ENCODE results near the gene PKP1.
"Not testable (repeated sequence)": the region's sequence is repeated elsewhere in the genome, so short reads cannot be mapped to it uniquely, and the experiment has no call there.

PKP1 gene

DNA sequence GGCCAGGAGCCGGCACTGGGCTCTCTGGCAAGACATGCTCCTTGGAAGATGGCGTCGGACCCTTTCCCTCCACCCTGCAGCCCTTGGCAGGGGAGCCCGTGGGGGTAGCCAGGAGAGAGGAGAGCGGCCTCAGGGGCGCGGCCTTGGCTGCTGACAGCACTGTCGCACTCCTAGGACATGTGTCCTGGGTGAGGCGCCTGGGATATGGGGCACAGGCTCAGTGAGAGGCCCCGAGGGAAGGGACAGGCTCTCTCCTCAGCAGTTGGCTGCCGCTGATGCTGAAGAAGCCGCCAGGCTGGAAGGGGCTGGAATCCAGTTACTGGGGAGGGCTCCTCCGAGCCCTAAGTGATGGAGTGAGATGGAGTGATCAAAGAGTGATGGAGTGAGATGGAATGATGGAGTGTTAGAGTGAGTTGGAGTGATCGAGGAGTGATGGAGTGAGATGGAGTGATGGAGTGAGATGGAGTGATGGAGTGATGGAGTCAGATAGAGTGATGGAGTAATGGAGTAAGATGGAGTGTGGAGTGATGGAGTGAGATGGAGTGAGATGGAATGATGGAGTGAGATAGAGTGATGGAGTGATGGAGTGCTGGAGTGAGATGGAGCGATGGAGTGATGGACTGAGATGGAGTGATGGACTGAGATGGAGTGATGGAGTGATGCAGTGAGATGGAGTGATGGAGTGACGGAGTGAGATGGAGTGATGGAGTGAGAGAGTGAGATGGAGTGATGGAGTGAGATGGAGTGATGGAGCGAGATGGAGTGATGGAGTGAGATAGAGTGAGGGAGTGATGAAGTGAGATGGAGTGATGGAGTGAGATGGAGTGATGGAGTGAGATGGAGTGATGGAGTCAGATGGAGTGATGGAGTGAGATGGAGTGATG is 27.6 kb upstream of the PKP1 start:
- Histone ChIP-seq H3K4me3 (ENCODE audit: low read depth, low read length, poor library complexity, severe bottlenecking) (no peak overlapping the region), H3K79me2 (ENCODE audit: insufficient read depth, low read length) (no peaks in the 10 kb centered on the region), H3K27me3 (ENCODE audit: insufficient read depth, low read length) (no peaks in the 10 kb centered on the region), H4K20me1 (ENCODE audit: insufficient read depth, low read length) (no peaks in the 10 kb centered on the region), H3K9me2 (ENCODE audit: low read depth, low read length) (no peaks in the 10 kb centered on the region), H3K27ac (ENCODE audit: low read depth, low read length, poor library complexity, severe bottlenecking) (no peak overlapping the region), H3K9me3 (ENCODE audit: low read length) (no peaks in the 10 kb centered on the region), H3K4me1 (ENCODE audit: insufficient read depth, low read length, severe bottlenecking) (no peaks in the 10 kb centered on the region), H3K9ac (ENCODE audit: low read length) (no peak overlapping the region), H3K4me2 (ENCODE audit: low read length) (no peak overlapping the region), H3F3A (ENCODE audit: insufficient read depth, low read length) (no peaks in the 10 kb centered on the region), H2AFZ (ENCODE audit: low read length) (no peak overlapping the region), H3K36me3 (ENCODE audit: insufficient read depth, low read length) (no peaks in the 10 kb centered on the region)
- no peak for TF ChIP-seq EZH2 (IDR thresholded peaks at IDR 0.05; ENCODE audit: borderline replicate concordance, low read length)
- TF ChIP-seq, protein P1, sequence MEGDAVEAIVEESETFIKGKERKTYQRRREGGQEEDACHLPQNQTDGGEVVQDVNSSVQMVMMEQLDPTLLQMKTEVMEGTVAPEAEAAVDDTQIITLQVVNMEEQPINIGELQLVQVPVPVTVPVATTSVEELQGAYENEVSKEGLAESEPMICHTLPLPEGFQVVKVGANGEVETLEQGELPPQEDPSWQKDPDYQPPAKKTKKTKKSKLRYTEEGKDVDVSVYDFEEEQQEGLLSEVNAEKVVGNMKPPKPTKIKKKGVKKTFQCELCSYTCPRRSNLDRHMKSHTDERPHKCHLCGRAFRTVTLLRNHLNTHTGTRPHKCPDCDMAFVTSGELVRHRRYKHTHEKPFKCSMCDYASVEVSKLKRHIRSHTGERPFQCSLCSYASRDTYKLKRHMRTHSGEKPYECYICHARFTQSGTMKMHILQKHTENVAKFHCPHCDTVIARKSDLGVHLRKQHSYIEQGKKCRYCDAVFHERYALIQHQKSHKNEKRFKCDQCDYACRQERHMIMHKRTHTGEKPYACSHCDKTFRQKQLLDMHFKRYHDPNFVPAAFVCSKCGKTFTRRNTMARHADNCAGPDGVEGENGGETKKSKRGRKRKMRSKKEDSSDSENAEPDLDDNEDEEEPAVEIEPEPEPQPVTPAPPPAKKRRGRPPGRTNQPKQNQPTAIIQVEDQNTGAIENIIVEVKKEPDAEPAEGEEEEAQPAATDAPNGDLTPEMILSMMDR (IDR thresholded peaks at IDR 0.05; ENCODE audit: low read length): no peak

DNA sequence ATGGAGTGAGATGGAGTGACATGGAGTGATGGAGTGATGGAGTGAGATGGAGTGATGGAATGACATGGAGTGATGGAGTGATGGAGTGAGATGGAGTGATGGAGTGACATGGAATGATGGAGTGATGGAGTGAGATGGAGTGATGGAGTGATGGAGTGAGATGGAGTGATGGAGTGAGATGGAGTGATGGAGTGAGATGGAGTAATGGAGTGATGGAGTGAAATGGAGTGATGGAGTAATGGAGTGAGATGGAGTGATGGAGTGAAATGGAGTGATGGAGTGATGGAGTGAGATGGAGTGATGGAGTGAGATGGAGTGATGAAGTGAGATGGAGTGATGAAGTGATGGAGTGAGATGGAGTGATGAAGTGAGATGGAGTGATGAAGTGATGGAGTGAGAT is 25.2 kb upstream of the PKP1 start:
- H4K20me1 ChIP-seq (ENCODE audit: insufficient read depth, low read length); H3K9me3 ChIP-seq (ENCODE audit: low read length); H2AFZ ChIP-seq (ENCODE audit: low read length); H3K79me2 ChIP-seq (ENCODE audit: insufficient read depth, low read length); H3K9ac ChIP-seq (ENCODE audit: low read length); H3K27me3 ChIP-seq (ENCODE audit: insufficient read depth, low read length); H3K4me1 ChIP-seq (ENCODE audit: insufficient read depth, low read length, severe bottlenecking); H3K4me2 ChIP-seq (ENCODE audit: low read length); H3F3A ChIP-seq (ENCODE audit: insufficient read depth, low read length); H3K27ac ChIP-seq (ENCODE audit: low read depth, low read length, poor library complexity, severe bottlenecking); H3K36me3 ChIP-seq (ENCODE audit: insufficient read depth, low read length); H3K9me2 ChIP-seq (ENCODE audit: low read depth, low read length); H3K4me3 ChIP-seq (ENCODE audit: low read depth, low read length, poor library complexity, severe bottlenecking): not testable (repeated sequence)

DNA sequence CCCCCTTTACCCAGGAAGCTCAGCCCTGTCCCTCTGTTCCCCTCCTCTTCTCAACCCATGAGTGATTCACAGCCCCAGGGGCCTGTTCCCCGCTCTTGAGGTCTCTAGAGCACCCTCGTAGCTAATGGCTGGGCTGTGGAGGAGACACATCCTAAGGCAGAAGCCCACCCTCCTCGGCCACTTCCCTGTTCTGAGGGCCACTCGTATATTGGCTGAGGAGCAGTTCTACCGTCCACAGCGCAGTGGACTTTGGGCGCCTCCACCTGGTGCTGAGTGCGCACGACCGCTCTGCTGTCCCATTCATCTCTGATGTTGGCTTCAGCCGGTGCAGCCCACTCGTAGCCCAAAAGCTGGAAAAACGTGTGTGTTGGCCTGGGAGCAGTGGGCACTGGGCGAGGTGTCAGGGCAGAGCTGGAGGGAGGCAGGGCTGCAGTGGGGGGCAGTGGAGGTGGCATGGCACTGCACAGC is 24.5 kb upstream of the PKP1 start:
- no peaks in the 10 kb centered on the region for H4K20me1 ChIP-seq (ENCODE audit: insufficient read depth, low read length)
- TF ChIP-seq, protein P1 (IDR thresholded peaks at IDR 0.05; ENCODE audit: low read length): no peak
- no peak for TF ChIP-seq EZH2 (IDR thresholded peaks at IDR 0.05; ENCODE audit: borderline replicate concordance, low read length)
- no peaks in the 10 kb centered on the region for H3K9me3 ChIP-seq (ENCODE audit: low read length)
- no peak overlapping the region for H3K4me2 ChIP-seq (ENCODE audit: low read length)
- H3K36me3 ChIP-seq (ENCODE audit: insufficient read depth, low read length): no peaks in the 10 kb centered on the region
- no peaks in the 10 kb centered on the region for H3F3A ChIP-seq (ENCODE audit: insufficient read depth, low read length)
- no peaks in the 10 kb centered on the region for H3K4me1 ChIP-seq (ENCODE audit: insufficient read depth, low read length, severe bottlenecking)
- no peak overlapping the region for H3K4me3 ChIP-seq (ENCODE audit: low read depth, low read length, poor library complexity, severe bottlenecking)
- H2AFZ ChIP-seq (ENCODE audit: low read length): no peak overlapping the region
- no peaks in the 10 kb centered on the region for H3K79me2 ChIP-seq (ENCODE audit: insufficient read depth, low read length)
- no peak overlapping the region for H3K27ac ChIP-seq (ENCODE audit: low read depth, low read length, poor library complexity, severe bottlenecking)
- H3K9me2 ChIP-seq (ENCODE audit: low read depth, low read length): no peaks in the 10 kb centered on the region
- no peaks in the 10 kb centered on the region for H3K27me3 ChIP-seq (ENCODE audit: insufficient read depth, low read length)
- H3K9ac ChIP-seq (ENCODE audit: low read length): no peak overlapping the region
